8988T (cell line): ENCODE data around the gene SMURF1.

ENCODE experiments used
- DNase-seq: peaks from one replicate; pipeline ENCODE4 v3.0.0; 2011

The SMURF1 gene

DNA sequence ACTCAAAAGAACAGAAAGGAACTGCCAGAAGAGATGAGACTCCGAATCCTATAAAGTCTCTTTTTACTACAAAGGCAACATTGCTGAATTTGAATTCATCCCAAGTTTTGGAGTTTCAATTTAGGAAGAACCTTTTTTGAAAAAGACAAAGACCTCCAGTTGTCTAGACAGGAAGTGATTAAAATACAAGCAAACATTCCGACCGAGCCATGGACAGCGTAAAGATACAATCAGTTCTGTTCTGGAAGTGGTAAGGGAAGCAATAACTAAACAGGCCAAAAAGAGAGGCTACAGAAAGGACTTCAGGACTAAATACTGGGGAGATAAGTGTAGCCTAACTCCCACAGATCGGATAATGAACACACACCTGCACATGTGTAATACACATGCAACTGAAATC is 101.0 kb downstream of the SMURF1 start:
- no peak for DNase-seq

DNA sequence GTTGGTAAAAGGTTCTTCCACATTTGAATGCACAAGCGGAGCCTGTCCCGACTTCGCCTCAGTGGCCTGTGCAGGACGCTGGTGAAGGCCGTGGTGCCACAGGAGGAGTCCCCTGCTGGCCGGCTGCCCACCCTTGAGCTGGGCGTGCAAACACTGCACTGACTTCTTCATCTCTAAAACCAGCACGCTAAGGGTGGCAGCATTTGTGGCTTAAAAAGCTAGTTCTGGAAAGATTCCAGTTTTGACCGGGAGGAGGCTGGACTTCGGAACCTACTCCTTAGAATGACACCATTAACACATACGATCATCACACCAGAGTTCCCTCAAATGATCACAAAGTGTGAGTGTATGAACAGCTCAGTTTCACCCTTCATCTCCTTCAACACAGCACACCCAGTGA is 102.4 kb downstream of the SMURF1 start:
- no peak for DNase-seq

DNA sequence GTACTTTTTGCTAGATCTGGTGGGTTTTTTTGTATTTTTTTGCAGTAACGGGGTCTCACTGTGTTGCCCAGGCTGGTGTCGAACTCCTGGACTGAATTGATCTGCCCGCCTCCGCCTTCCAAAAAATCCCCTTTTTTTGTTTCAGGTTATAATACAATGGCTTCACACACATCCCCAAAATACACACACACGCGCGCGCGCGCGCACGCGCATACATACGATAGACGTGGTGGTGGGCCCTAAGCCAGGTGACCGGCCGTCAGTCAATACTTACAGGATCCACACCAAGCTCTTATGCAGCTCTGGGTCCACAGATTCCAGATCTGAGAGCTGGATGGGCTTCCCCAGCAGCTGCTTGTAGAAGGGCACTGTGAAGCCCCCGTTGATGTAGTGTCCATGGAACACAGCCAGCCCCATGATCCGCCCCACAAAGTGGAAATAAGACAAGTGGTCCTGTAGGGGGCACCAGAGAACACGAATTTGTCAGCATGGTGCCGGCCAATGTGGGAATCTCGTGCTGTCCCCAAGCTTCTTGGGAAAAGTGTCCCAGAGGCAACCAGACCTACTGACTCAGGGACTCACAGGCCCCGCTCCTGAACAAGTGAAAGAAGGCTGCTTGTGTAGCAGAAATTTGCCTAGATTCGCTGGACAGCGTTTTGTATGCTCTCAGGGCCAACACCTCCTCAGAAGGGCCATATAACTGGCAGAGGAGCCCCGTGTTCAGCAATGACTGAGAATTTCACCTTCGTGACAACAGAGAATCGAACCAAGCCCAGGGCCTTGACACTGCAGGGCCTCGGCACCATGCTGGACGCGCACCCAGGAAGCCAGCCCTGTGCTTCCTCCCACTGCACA is 103.6 kb downstream of the SMURF1 start:
- DNase-seq = peak; percentile 72

DNA sequence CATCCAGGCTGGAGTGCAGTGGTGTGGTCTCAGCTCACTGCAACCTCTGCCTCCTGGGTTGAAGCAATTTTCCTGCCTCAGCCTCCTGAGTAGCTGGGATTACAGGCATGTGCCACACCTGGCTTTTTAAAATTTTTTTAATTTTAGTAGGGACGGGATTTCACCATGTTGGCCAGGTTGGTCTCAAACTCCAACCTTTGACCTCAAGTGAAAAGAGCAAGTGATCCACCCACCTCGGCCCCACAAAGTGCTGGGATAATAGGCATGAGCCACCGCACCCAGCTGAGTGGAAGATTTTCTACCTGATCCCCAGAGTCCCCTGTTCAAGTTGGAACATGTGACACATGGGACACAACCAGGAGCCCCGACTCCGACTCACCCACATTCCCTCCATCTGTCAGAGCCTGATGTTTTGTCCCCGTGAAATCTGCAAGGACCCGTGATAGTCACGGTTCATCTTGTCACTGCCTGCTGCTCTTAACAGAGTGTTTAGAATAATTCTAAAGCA is 104.5 kb downstream of the SMURF1 start:
- no peak for DNase-seq

DNA sequence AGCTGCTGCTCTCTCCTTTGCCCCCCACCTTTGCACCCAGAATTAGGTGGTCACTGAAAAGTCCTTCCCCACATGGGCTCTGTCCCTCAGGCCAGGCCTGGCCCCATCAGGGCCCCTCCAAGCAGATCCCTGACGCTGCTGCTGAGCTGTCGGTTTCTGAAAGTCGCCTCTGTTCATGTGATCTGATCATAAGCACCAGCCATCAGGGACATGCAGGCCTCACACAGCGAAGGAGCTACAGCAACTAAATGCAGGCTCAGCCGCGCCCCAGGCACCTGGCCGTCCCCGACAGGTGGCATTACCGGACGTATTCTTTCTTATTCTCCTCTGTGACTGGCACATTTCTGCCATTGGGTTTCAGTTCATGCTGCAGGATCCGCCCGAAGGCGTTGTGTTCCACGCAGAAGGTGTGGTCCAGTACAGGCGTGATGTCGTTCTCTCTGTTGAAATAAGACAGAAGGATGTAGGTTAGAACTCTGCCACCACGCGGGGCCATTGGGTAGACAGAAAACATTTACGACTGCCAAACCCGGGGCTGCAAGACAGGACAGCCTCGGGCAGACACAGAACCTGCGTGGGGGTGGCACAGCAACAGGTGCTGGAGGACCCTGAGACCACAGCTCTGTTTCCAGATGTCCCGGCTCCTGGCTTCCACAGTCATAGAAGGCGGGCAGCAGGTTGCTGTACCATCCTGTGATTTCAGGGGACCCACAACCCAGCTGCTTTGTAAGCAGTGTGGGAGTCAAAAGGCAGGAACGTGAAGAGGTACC is 105.6 kb downstream of the SMURF1 start:
- no peak for DNase-seq

DNA sequence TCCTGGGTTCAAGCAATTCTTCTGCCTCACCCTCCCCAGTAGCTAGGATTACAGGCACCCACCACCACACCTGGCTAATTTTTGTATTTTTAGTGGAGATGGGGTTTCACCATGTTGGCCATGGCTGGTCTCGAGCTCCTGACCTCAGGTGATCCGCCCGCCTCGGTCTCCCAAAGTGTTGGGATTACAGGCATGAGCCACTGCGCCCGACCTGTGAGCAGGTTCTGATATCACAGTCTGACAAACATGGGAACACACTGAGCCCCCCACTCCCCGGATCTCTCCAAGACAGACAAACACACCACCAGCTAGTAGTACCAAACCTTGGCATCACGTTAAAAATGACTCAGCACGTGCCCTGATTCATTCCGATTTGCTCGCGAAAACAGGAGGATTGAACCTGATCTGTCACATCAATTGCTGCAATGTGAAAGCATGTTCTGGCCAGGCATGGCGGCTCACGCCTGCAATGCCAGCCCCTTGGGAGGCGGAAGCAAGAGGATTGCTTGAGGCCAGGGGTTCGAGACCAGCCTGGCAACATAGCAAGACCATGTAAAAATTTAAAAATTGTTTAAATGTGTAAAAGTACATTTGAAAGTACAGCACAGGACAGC is 106.5 kb downstream of the SMURF1 start:
- DNase-seq = no peak

DNA sequence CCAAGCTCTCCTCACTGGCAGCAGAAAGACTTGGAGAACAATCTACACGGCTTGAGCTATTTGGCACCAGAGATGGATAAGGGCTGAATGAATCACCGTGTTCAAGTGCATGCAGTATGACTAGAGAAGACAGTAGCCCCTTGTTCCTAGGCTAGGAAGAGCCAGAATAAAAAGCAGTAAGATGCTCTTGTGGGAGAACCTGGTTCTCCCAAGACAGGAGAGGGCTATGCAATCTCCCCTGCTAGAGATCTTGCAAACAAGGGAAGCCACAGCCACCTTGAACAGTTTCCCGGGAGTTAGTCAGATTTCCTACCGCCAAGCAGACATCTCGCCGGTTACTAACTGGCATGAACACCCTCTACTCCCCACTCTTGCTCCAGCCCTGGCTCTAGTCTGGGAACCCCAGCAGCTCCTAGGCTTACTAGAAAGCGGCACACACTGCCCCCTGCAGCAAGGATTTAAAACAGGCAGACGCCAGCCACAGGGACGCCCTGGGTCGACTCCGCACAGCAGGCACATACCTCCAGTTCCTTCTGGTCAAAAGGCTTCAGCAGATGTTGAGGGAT is 107.3 kb downstream of the SMURF1 start:
- peak; percentile 55 for DNase-seq

DNA sequence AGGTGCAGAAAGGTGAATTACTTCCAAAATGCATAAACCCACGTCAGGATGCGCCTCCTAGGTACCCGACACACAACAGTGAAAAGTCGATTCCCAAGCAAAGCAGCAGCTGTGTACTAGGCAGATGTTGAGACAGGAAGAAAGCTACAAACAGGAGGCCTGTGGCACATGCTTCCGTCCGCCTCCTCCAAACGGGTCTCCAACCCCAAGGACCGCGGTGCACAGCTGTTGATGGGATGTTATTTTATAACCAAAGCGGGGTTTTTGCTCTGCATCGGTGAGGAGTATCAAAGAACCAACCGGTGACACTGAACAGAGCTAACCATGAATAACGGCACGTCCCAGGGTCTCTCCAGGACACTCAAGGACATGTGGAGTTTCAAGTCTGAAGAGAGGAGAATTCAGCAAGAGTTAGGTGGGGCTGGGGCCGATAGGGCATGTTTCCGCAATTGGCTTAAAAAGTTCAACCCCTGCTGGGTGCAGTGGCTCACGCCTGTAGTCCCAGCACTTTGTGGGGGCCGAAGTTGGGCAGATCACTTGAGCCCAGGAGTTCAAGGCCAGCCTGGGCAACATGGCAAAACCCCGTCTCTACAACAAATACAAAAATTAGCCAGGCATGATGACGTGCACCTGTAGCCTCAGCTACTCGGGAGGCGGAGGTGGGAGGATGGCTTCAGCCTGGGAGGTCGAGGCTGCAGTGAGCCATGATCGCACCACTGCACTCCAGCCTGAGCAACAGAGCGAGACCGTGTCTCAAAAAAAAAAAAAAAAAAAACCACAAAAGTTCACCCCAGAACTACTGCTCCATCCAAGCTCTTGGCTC is 108.0 kb downstream of the SMURF1 start:
- no peak for DNase-seq

DNA sequence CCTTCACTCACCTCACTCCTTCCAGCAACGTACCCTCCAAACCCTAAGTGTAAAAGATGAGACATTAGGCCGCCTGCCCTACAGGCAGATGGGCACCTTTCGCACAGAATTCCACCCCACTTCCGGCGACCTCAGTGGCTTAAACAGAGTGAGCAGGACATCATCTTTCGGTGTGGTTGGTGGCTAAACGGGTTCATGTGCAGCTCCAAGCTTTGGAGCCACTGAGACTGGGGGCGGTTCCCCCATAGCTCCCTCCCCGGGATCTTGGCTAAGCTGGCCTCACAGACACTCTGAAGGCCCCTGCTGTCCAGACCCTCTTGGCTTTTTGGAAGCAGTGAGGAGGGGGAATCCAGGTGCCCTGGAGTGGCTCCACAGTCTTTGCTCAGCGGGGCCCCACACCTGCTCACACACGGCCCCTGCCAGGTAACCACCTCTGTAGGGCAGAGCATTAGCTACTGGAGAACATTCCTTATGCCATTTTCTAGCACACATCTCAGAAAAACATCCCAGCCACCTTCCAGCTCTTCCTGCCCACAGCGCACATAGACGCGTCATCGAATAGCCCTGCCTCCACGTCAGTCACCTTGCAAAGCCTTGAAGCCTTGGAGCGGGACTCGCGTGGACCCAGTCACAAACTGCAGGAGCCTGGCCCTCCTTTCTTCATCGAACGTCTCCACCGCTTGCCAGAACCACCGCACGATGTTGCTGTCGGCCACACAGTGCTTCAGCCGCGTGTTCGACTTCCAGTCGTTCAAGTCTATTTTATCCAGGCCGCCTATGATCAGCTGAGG is 108.8 kb downstream of the SMURF1 start:
- no peak for DNase-seq

DNA sequence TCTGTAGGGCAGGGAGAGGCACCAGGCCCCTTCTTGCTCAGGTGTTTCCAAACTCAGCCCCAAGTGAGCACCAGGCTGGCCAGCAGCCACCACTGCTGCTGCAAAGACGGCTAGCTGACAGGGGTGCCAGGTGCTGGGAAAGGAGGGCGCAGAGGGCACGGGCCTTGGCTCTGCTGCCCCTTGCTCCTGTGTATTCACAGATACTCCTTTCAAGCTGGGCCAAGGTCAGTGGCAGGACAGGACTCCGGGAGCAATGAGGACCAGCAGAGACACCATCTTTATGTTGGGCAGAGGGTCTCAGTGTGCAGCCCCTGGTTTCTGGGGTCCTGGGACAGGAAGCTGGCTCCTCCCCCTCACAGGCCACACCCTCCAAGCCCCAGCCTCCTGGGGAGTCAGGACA is 110.1 kb downstream of the SMURF1 start:
- no peak for DNase-seq

DNA sequence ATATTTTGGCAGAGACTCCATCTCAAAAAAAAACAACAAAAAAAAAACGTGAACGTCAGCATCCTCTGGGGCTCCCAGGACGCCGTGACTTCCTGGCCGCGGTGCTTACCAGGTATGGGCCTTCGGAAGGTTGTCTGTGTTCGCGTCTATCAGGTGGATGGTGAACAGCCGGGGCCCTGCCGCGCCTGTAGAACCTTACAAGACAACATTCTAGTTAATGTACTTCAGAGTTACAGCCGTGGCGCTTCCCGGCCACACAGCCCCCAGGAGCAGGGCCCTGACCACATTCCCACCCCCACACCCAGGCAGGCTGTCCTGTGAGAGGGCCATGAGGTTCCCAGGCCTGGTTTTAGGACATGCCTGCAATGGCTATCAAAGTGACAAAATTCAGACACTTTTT is 111.0 kb downstream of the SMURF1 start:
- DNase-seq = no peak

DNA sequence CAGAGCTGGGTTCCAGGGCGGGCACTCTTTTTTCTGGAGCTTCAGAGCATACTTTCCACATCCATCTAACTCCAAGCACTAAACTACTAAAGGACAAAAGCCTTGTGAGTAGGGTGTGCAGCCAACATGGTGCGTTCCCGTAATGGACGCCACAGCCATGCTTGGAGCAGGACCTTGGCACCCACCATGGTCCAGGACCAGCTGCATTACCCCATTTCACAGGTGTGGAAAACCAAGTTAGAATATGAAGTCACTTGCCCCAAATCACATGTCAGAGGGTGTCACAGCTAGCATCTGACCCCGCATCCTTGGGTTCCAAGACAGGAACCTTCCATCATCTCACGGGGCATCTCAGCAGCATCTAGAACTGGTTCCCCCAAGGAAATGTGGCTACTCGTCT is 112.4 kb downstream of the SMURF1 start:
- DNase-seq = no peak

DNA sequence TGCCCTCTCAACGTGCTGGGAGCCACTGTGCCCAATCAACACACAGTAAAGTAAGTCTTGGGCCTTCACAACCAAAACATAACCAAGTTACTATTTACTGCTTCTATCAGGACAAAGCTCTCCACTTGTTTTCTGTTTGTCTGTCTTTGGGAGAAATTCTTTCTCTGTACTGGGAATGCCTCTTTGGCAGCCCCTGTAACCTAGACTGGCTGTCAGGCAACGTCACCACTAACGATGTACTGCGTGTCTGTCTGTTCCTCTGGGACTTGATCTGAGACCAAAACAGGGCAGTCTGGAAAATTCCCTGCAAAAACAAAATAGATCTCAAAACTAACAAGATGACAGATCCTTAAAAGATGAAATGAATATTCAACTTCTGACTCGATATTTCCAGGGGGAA is 113.0 kb downstream of the SMURF1 start:
- no peak for DNase-seq

DNA sequence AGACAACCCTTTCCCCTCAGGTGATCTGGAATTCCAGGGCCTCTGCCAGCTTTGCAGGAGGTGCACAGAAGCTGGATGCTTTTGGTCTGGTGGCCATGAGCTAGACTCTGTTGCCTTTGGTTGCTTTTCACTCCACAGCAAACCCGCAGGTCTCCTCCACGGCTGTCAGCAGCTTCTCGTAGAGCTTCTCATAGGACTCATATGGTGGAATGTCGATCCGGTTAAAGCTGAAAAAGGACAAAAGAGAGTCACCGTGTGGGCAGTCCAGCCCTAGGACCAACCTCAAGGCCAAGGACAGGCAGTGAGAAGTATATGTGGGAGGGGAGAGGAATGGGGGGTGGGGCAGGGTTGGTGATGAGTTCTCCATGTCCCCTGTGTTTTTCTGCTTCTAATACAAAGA is 113.5 kb downstream of the SMURF1 start:
- DNase-seq = no peak

DNA sequence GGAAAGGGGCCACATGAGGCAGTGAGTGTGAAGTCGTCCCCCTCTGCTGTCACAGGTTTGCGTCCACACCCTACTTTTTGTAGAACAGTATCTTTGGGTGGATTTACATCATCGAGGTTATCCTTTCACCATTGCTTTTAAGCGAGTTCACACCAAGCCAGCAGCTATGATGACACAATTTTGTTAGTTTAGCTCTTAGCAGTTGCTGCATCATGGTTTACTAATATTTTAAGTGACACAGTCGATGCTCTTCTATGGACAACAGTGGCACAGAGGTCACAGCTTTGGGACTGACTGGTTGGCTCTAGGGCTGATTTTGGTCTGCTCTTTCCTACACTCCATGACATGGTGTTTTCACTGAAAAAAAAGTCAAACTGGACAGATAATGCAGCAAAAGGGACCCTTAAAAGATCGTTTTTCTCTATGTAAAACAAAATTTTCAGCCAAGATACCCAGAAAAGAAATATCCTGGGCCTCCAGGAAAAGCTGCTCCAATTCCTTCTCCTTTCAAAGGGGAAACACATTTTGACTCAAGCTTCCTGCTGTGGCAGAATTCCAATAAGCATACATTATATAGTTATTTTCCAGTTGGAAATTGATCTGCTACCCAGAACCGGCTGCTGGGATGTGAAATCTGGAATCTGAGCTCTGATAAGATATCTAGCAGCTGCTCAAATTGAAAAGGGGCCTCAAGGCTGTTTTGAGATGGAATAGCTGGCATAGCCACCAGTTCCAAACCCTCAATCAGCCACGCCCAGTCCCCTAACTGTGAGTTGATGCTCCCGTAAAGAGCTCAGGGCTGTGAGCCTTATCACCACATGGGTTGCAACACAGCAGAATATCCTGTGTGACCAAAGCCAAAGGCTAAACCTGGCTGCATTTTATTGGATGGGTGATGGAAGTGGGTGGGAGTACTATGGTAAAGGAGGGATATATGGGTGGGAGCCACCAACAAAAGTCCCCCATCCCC is 114.2 kb downstream of the SMURF1 start:
- no peak for DNase-seq

DNA sequence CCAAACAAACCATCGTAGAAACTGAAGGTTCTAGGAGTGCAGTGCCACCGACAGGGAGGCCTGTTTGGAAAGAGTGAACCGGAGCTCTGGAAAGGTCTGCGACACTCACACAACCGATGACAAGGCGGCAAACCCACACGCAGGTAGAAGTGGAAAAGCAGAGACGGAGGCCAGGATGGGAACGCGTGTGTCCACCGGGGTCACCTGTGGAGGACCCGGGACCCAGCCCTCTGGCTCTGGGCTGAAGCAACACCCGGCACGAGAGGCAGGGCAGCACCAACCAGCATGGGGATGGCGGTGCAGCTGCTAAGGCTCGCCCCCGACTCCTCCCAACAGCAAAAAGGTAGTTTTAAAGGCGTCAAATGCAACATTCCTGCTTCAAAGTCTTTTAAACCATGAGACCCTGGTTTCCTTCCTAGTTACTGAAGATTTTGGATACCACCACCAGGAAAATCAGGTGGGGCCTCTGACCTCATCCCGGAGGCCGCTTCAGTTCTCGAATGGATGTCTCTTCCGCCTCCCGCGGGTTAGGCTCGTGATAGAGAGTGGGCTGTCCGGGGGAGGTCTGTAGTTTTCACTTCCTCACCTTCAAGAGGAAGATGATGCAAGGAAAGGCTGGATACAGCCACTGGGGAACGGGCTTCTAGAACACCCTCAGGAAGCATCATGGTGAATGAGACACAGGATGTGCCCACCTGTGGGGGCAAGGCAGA is 115.5 kb downstream of the SMURF1 start:
- no peak for DNase-seq

DNA sequence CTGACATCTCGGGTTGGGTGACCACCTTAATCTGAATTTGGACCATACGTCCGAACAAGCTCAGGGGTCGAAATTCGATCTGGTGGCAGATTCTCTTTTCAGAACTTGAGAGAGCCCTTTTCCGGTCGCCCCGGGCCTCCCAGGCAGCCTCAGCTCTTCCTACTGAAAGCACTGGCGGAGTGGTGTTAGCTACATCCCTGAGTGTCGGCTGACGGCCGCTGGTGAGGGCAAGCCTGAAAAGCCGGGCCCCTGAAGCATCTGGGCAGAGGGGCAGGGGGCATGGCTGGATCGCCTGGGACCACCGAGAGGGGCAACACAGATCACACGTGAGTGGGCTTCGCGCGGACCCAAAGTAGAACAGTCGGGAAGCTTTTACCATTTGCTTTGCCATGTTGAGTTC is 116.1 kb downstream of the SMURF1 start:
- DNase-seq = no peak

DNA sequence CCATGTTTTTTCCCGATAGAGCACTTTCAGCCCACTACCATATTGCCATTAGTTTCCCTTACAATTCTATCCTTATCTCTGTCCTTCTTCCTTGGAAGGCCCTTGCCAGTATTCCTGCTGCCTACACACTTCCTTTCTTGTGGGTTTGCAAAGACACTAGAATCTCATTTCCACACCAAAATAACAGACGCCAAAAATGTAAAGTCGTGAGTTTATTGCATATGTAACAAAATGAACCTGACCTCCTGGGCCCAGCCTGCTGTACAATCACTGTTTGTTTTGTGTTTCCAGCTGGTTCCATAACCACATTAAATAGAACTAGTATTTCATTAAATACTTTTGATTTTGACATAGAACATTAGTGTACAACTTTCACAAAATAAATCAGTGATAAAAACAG is 116.7 kb downstream of the SMURF1 start:
- no peak for DNase-seq

DNA sequence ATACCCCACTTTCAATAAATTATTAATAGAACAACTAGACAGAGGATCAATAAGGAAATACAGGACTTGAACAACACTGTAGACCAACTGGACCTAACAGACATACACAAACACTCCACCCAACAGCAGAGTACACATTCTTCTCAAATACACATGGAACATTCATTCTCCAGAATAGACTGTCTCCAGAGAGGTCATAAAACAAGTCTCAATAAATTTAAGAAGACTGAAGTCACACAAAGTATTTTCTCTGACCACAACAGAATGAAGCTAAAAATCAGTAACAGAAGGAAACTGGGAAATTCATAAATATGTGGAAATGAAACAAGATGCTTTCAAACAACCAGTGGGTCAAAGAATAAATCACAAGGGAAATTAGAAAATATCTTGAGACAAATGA is 119.8 kb downstream of the SMURF1 start:
- DNase-seq = no peak
